ENCODE measurements around the gene RNF114.
"Not testable (repeated sequence)": the region's sequence is repeated elsewhere in the genome, so short reads cannot be mapped to it uniquely, and the experiment has no call there.

The RNF114 gene

DNA sequence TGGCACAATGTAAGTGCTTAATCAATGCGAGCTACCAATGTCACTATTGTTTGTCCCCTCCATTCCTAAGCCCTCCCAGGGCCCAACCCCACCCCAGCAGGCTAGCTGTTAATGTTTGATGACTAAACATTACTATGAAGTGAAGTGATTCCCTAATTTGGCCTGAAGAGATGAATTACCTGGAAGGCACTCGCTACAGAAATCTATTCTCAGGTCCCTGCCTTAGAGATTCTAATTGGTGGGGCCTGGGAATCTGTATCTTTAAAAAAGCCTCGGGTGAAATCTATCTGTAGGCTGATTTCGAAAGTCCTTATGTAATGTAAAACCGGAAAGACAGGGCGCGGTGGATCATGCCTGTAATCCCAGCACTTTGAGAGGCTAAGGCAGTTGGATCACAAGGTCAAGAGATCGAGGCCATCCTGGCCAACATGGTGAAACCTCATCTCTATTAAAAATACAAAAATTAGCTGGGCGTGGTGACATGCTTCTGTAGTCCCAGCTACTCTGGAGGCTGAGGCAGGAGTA is 29.6 kb downstream of the RNF114 start:
- no peak for DNase-seq

- DNase-seq, result no peak
These were observed 30.7 kb downstream of the RNF114 start for GRCh38 chr20:49966861-49967260.

- no peak for DNase-seq
These were observed 33.0 kb downstream of the RNF114 start for GRCh38 chr20:49969234-49969633.

DNA sequence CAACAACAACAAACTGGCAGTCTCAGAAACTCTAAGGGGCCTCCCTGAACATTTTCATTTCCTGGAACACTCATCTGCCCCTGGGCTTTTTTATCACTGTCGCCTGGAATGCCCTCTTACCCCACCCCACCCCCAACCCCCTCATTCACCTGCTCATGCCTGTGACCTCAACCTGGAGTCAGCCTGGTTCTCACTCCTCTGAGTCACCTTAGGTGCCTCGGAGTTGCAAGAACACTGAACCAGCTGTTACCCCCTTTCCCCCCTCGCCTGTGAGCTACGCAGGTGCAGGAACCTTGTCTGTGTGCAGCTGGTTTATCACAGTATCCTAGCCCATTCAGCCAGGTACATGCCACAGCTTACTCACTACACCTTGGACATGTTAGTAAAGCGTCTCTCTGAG is 33.7 kb downstream of the RNF114 start:
- no peak for DNase-seq

DNA sequence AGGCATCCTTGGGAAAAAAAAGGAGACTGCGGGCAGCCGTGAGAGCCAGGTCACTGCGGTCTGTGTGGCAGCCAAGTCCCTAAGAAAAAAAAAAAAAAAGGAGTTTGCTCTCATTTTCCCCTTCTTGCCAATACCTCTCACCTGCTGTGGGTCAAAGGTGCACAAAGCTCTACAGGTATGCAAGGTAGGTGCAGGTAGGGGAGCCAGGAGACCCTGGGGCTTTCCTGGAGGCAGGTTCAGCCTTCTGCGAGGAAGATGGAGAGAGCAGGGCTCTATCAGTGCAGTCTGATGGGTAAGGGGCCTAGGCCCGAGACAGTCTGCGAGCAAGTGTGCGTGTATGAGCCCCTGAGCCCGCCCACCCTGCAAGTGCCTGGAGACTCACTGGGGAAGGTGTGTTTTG is 34.3 kb downstream of the RNF114 start:
- no peak for DNase-seq

DNA sequence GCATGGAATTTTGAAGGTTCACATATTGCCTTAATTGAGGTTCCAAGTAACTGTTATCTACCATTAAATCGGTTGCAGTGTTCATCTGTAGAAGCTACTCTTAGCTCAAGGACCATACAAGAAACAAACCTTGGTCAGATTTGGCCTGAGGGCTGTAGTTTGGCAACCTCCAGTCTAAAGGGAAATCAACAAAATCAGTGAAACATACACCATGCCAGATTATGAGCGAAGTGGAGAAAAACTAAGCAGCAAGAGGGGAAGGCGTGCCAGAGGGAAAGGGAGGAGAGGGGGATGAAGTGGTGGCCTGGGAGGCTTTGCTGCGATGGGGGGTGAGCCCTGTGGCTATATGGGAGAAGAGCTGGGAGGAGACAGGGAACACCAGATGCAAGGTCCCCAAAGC is 37.8 kb downstream of the RNF114 start:
- no peak for DNase-seq

DNA sequence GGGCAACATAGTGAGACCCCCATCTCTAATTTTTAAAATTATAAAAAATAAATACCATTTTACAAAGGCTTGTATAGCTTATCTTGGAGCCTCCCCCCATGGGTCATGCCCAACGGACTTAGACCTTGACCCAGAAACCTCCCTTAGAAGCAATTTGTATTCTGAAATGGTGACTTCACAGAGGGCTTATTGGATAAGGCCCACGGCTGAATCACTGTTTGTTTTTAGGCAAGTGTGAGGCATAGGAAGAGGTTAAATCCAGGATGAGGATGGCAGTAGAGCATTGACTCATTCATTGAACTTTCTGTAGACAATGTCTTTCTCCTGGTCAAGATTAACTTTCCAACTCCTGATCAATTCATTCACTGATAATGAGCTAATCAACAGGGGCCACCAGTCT is 40.3 kb downstream of the RNF114 start:
- no peak for DNase-seq

GRCh38 chr20:49977740-49978139 is 41.5 kb downstream of the RNF114 start:
- DNase-seq, result not testable (repeated sequence)

- DNase-seq, result no peak
These were observed 42.5 kb downstream of the RNF114 start for GRCh38 chr20:49978685-49979029.

DNA sequence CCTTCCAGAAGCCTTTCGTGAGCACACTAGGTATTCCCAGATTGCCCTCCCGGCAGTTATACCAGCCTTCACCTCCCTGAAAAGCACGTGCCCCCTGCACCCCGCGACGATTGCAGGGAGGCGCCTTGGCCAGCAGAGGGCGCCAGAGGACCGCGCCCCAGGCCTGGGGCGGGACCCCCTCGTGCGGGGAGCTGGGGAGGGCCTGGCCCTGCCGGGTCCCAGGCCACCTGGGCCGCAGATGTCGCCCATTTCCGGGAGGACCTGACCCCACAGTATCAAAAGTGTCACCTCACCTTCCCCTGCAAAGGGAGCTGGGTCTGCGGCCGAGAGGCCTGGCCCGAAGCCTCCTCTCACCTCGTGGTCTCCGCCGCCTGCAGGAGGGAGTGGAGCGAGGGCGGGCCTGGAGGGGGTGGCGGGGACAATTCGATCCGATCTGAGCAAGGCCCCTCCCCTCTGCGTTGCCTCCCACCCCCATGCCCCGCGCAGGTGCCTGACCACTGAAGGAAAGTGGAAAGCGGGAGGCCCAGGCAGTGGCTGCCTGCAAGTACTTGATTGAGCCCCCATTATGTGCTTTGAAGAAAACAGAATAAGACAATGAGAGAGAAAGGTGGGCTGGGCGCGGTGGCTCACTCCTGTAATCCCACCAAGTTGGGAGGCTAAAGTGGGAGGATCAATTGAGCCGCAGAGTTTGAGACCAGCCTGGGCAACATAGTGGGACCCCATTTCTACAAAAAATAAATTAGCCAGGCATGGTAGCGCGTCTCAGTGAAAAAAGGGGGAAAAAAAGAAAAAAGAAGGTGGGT is 43.0 kb downstream of the RNF114 start:
- DNase-seq, result peak; percentile 42

- no peak for DNase-seq
These were observed 44.2 kb downstream of the RNF114 start for GRCh38 chr20:49980140-49981008.

GRCh38 chr20:49981218-49982071 is 45.2 kb downstream of the RNF114 start:
- DNase-seq, result no peak

- no peak for DNase-seq
These were observed 45.8 kb downstream of the RNF114 start for GRCh38 chr20:49982072-49982345.

DNA sequence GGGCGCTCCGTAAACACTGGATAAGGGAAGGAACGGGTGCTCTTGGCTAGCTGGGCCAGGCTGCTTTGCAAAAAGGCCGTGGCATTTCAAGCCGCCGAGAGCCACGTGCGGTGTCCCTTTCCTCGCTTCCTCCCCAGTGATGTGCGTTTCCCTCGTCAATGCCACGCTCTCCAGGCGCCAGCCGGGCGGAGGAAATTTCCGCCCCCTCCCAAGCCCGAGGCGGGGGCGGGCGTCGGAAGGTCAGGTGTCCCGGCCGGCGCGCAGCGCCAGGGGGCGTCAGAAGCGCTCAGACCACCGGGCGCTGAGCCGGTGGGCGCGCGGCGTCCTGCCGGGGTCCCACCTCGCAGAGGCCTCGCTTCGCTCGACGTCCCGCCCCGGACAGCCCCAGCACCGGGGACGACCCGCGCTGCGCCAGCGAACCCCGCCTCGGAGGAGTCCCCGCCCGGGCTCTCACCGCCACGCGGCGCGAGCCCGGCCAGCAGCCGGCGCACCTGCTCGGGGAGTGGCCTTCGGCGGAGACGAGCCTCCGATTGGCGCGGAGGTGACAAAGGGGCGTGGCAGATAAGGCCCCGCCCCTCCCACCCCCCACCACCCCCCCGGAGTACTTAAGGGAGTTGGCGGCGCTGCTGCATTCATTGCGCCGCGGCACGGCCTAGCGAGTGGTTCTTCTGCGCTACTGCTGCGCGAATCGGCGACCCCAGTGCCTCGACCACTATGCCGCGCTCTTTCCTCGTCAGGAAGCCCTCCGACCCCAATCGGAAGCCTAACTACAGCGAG is 46.3 kb downstream of the RNF114 start, which contains the start of gene SNAI1:
SNAI1 (plus strand) TSS at position 635 of the 777 bp plus-strand sequence; CDS start at position 715, 80 bp downstream.
- DNase-seq, result peak; percentile 86

GRCh38 chr20:49983123-49983847 is 47.1 kb downstream of the RNF114 start:
- DNase-seq, result no peak

- no peak for DNase-seq
These were observed 47.7 kb downstream of the RNF114 start for GRCh38 chr20:49983848-49984408.

GRCh38 chr20:49984426-49985153 is 48.4 kb downstream of the RNF114 start:
- no peak for DNase-seq

GRCh38 chr20:49985157-49985556 is 49.0 kb downstream of the RNF114 start:
- no peak for DNase-seq

DNA sequence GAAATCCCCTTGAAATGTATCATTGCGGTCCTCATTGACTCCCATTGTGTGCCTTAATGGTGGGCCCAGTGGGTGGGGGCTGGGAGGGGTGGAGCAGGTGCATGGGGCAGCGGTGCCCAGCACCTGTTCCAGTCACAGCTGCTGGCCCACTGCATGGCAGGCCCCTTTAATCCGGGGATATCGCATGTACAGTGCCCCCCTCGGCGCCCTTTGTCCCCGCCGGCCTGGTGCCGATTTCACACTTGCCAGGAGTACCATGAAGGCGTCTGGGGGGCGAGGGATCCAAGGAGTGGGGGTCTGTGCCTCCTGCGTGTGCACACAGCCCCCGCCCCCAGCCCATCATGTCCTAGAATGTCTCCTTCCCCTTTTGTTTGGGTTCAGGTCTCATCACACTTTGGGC is 49.4 kb downstream of the RNF114 start:
- no peak for DNase-seq

DNA sequence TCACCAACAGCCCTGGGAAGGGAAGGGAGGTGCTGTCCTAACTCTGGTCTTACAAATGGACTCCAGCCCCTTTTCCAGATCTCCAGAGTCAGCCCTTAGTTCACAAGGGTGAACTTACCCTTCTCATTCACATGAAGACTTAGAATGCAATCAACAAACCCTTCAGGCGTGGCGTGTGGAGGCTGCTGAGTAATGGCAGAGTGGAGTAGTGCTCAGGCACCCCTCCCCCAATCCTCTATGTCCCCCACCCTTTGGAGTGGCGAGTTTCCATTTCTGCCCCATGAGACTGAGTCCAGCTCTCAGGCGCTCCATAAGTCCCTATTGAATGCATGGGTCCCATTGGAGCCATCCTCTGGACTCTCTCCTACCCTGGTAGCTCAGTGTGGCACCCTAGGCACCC is 49.9 kb downstream of the RNF114 start:
- no peak for DNase-seq

Data from fibroblast of skin of right biceps (primary cell).